ENCODE measurements around the gene RERE.

RERE gene

GRCh38 chr1:8587784-8588183 lies 229.7 kb downstream of the RERE start:
- peaks cover 10% of the 10 kb centered on the region; the same call in 1 of the 2 replicates for H3K4me1 ChIP-seq (ENCODE audit: control insufficient read depth, insufficient read depth, low read length)
- no peaks in the 10 kb centered on the region for H3K36me3 ChIP-seq (ENCODE audit: control insufficient read depth in 2 of 2, insufficient read depth in 1 of 2, low read length in 2 of 2)
- POLR2A ChIA-PET, result no interaction called here
- H3K9me3 ChIP-seq (ENCODE audit: control insufficient read depth, insufficient read depth, low read depth, low read length), result no peaks in the 10 kb centered on the region
- no peak for TF ChIP-seq ZNF48 (tag by site-specific recombination; IDR thresholded peaks at IDR 0.05)
- H3K27ac ChIP-seq (ENCODE audit: extremely low read depth, low read depth, low read length), result no peak overlapping the region
- H3K4me3 ChIP-seq (ENCODE audit: low read depth, low read length), result no peak overlapping the region
- CTCF ChIA-PET, result interaction anchor here (0.6 to 1.4 kb wide), 3 partner anchors 26 to 176 kb away, joined by 3 to 4 read pairs (median 3); no protein-coding TSS in a partner anchor

GRCh38 chr1:8586438-8586837 lies 231.0 kb downstream of the RERE start:
- peaks cover 10% of the 10 kb centered on the region; the same call in 1 of the 2 replicates for H3K4me1 ChIP-seq (ENCODE audit: control insufficient read depth, insufficient read depth, low read length)
- no peaks in the 10 kb centered on the region for H3K9me3 ChIP-seq (ENCODE audit: control insufficient read depth, insufficient read depth, low read depth, low read length)
- no peak overlapping the region for H3K4me3 ChIP-seq (ENCODE audit: low read depth, low read length)
- POLR2A ChIA-PET, result interaction anchor here (1.1 kb wide), 1 partner anchor 117 kb away, joined by 3 read pairs; no protein-coding TSS in a partner anchor
- no peak overlapping the region for H3K27ac ChIP-seq (ENCODE audit: extremely low read depth, low read depth, low read length)
- CTCF ChIA-PET, result interaction anchor here (1.4 to 2.2 kb wide), 4 partner anchors 9 to 85 kb away, joined by 4 to 9 read pairs (median 7); no protein-coding TSS in a partner anchor
- TF ChIP-seq ZBTB17 (tag by site-specific recombination; IDR thresholded peaks at IDR 0.05), result peak; percentile 28; the same call in 1 of the 2 replicates
- TF ChIP-seq, protein P1, sequence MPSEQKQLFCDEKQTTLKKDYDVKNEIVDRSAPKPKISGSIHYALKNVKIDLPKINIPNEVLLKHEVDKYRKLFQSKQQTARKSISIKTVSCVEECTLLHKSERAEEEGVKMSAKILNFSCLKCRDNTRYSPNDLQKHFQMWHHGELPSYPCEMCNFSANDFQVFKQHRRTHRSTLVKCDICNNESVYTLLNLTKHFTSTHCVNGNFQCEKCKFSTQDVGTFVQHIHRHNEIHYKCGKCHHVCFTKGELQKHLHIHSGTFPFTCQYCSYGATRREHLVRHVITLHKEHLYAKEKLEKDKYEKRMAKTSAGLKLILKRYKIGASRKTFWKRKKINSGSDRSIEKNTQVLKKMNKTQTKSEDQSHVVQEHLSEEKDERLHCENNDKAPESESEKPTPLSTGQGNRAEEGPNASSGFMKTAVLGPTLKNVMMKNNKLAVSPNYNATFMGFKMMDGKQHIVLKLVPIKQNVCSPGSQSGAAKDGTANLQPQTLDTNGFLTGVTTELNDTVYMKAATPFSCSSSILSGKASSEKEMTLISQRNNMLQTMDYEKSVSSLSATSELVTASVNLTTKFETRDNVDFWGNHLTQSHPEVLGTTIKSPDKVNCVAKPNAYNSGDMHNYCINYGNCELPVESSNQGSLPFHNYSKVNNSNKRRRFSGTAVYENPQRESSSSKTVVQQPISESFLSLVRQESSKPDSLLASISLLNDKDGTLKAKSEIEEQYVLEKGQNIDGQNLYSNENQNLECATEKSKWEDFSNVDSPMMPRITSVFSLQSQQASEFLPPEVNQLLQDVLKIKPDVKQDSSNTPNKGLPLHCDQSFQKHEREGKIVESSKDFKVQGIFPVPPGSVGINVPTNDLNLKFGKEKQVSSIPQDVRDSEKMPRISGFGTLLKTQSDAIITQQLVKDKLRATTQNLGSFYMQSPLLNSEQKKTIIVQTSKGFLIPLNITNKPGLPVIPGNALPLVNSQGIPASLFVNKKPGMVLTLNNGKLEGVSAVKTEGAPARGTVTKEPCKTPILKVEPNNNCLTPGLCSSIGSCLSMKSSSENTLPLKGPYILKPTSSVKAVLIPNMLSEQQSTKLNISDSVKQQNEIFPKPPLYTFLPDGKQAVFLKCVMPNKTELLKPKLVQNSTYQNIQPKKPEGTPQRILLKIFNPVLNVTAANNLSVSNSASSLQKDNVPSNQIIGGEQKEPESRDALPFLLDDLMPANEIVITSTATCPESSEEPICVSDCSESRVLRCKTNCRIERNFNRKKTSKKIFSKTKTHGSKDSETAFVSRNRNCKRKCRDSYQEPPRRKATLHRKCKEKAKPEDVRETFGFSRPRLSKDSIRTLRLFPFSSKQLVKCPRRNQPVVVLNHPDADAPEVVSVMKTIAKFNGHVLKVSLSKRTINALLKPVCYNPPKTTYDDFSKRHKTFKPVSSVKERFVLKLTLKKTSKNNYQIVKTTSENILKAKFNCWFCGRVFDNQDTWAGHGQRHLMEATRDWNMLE (tag by site-specific recombination; conservative IDR thresholded peaks at IDR 0.05; ENCODE audit: low read depth), result no peak
- H3K36me3 ChIP-seq (ENCODE audit: control insufficient read depth in 2 of 2, insufficient read depth in 1 of 2, low read length in 2 of 2), result no peaks in the 10 kb centered on the region

GRCh38 chr1:8584316-8584715 lies 233.1 kb downstream of the RERE start:
- H3K4me3 ChIP-seq (ENCODE audit: low read depth, low read length), result no peak overlapping the region
- H3K27ac ChIP-seq (ENCODE audit: extremely low read depth, low read depth, low read length), result no peak overlapping the region
- POLR2A ChIA-PET, result no interaction called here
- CTCF ChIA-PET, result interaction anchor here (1.3 to 1.4 kb wide), 2 partner anchors 11 to 13 kb away, joined by 3 to 5 read pairs; no protein-coding TSS in a partner anchor
- H3K9me3 ChIP-seq (ENCODE audit: control insufficient read depth, insufficient read depth, low read depth, low read length), result no peaks in the 10 kb centered on the region
- no peaks in the 10 kb centered on the region for H3K36me3 ChIP-seq (ENCODE audit: control insufficient read depth in 2 of 2, insufficient read depth in 1 of 2, low read length in 2 of 2)
- H3K4me1 ChIP-seq (ENCODE audit: control insufficient read depth, insufficient read depth, low read length), result peaks cover 8% of the 10 kb centered on the region; the same call in 1 of the 2 replicates
- TF ChIP-seq GLIS1 (tag by site-specific recombination; IDR thresholded peaks at IDR 0.05) (no peak), MZF1 (tag by site-specific recombination; IDR thresholded peaks at IDR 0.05; ENCODE audit: borderline replicate concordance) (no peak), ZNF266 (tag by site-specific recombination; IDR thresholded peaks at IDR 0.05; ENCODE audit: low read depth) (no peak), ZNF544 (tag by site-specific recombination; IDR thresholded peaks at IDR 0.05) (no peak), EGR2 (tag by site-specific recombination; IDR thresholded peaks at IDR 0.05; ENCODE audit: low read depth) (no peak), ZNF837 (tag by site-specific recombination; IDR thresholded peaks at IDR 0.05) (no peak), ZNF423 (tag by site-specific recombination; IDR thresholded peaks at IDR 0.05) (no peak), ZNF843 (tag by site-specific recombination; IDR thresholded peaks at IDR 0.05) (no peak), RBAK (tag by site-specific recombination; IDR thresholded peaks at IDR 0.05) (no peak), ZBTB48 (tag by site-specific recombination; IDR thresholded peaks at IDR 0.05) (no peak), BCL11B (tag by site-specific recombination; IDR thresholded peaks at IDR 0.05; ENCODE audit: low read depth) (no peak)

DNA sequence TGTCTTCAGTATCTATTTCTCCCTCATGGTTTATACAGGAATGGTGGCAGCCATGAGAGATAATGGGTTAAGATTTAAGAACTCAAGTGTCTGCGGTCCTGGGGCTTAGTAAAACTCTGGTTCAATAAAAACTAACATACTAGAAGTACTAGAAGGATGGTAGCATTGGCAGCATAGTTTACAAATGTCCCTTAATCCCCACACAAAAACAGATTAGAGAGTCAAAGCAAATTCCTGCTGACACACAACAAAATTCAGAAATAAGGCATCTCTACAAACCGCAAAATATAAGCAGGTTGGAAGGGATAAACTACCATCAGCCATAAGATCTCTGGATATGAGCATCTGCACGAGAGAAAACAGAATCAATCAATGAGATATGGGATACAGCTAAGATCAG lies 234.4 kb downstream of the RERE start:
- POLR2A ChIA-PET, result no interaction called here
- CTCF ChIA-PET, result interaction anchor here (0.7 to 1.4 kb wide), 5 partner anchors 9 to 279 kb away, joined by 3 to 5 read pairs (median 4); no protein-coding TSS in a partner anchor

More for the DNA sequence above, 234.4 kb downstream of the RERE start:
- H3K9me3 ChIP-seq (ENCODE audit: control insufficient read depth, insufficient read depth, low read depth, low read length), result no peaks in the 10 kb centered on the region
- H3K36me3 ChIP-seq (ENCODE audit: control insufficient read depth in 2 of 2, insufficient read depth in 1 of 2, low read length in 2 of 2), result no peaks in the 10 kb centered on the region
- no peak overlapping the region for H3K4me3 ChIP-seq (ENCODE audit: low read depth, low read length)
- peaks cover 8% of the 10 kb centered on the region; the same call in 1 of the 2 replicates for H3K4me1 ChIP-seq (ENCODE audit: control insufficient read depth, insufficient read depth, low read length)
- H3K27ac ChIP-seq (ENCODE audit: extremely low read depth, low read depth, low read length), result no peak overlapping the region
- no peak for TF ChIP-seq ZSCAN23 (tag by site-specific recombination; IDR thresholded peaks at IDR 0.05)
- TF ChIP-seq ZNF677 (tag by site-specific recombination; IDR thresholded peaks at IDR 0.05), result no peak
- no peak for TF ChIP-seq ZNF157 (tag by site-specific recombination; IDR thresholded peaks at IDR 0.05)
- TF ChIP-seq ZNF354C (tag by site-specific recombination; IDR thresholded peaks at IDR 0.05; ENCODE audit: borderline replicate concordance, low read depth), result no peak
- no peak for TF ChIP-seq ZNF621 (tag by site-specific recombination; IDR thresholded peaks at IDR 0.05)
- TF ChIP-seq ZNF600 (tag by site-specific recombination; IDR thresholded peaks at IDR 0.05), result no peak

Data from HEK293 (cell line).